HepG2 (cell line): ENCODE results near the gene TASP1. TPM values are rescaled to one million over a fixed set of nuclear protein-coding genes. Genes with fewer than 3 reads are reported as not detected.
A peak's percentile ranks its signal among the peaks of the same experiment; 100 is the strongest.

Experiments used
- ATAC-seq: fragments of 200-7000 bp; cut with Tn5 transposase; 3 replicates; pipeline ENCODE4 v1.9.1; 2020; ENCODE audit warnings: mild to moderate bottlenecking, moderate library complexity
- BruUV-seq: library from RNA; stranded (reverse); fragments of 400-500 nt; replicated peaks from 2 replicates; lab custom pipeline; 2021; lab: Mats Ljungman, UMichigan
- CTCF ChIA-PET: fragments of 300-600 bp; formaldehyde crosslinking; extraction: SDS; loops from one replicate; lab custom pipeline; 2021; ENCODE audit warnings: low total read pairs, inconsistent platforms, low intra/inter-chr PET ratio; lab: Yijun Ruan, JAX
- POLR2A ChIA-PET: fragments of 350-600 bp; sonication (Branson Sonifier 250); formaldehyde crosslinking; loops from one replicate; lab custom pipeline; 2020; ENCODE audit warnings: antibody characterized with exemption, inconsistent platforms; lab: Yijun Ruan, JAX
- DNase-seq: peaks from one replicate; pipeline ENCODE4 v3.0.0-alpha.2; 2015; ENCODE audit warnings: low spot score
- FAIRE-seq: peaks from 3 replicates; lab custom pipeline; 2011; peaks lifted over from hg19 to GRCh38; lab: Jason Lieb, UNC
- H2AFZ ChIP-seq: one replicate; pipeline ENCODE4 v1.6.1; 2011; ENCODE audit warnings: low read length, inconsistent platforms
- H3K27ac ChIP-seq: fragments of 300-600 bp; 3 replicates; pipeline ENCODE4 v1.8.0; 2011; ENCODE audit warnings: mixed run types, mild to moderate bottlenecking, mixed read lengths, low read length, inconsistent platforms; ENCODE audit not compliant: insufficient read depth; ENCODE audit errors: extremely low read length
- H3K27me3 ChIP-seq, 2 experiments: fragments of 200-600 bp in 1 of 2; 2 replicates in 1 of 2; 3 replicates in 1 of 2; pipeline versions ENCODE4 v1.6.0 to v1.8.0; 2011; ENCODE audit warnings: low read length in 2 of 2, mild to moderate bottlenecking in 2 of 2, moderate library complexity in 2 of 2, inconsistent platforms in 1 of 2; ENCODE audit not compliant: insufficient read depth in 2 of 2, control insufficient read depth in 1 of 2
- H3K36me3 ChIP-seq, 2 experiments: fragments of 200-600 bp in 1 of 2; replicated peaks in 1 of 2; 2 replicates in 1 of 2; 3 replicates in 1 of 2; pipeline versions ENCODE4 v1.5.1 to v1.8.0; 2011; ENCODE audit warnings: low read length in 2 of 2, inconsistent platforms in 1 of 2; ENCODE audit not compliant: insufficient read depth in 2 of 2, control insufficient read depth in 1 of 2
- H3K4me1 ChIP-seq: 2 replicates; pipeline ENCODE4 v1.5.1; 2012; ENCODE audit warnings: low read length, inconsistent platforms; ENCODE audit not compliant: insufficient read depth
- H3K4me2 ChIP-seq: 2 replicates; pipeline ENCODE4 v1.6.0; 2011; ENCODE audit warnings: low read depth, low read length, inconsistent platforms
- H3K4me3 ChIP-seq, 3 experiments: fragments of 200-600 bp in 1 of 3; sonication (generic), shearing (Covaris generic) in 1 of 3; replicated peaks in 1 of 3; 2 replicates each; pipeline ENCODE4 v1.5.1; 2011 to 2016; ENCODE audit warnings: low read length in 3 of 3, inconsistent platforms in 2 of 3, low read depth in 2 of 3, mild to moderate bottlenecking in 2 of 3, control low read depth in 1 of 3, mixed read lengths in 1 of 3; ENCODE audit not compliant: insufficient read depth in 1 of 3
- H3K79me2 ChIP-seq: one replicate; pipeline ENCODE4 v1.6.1; 2011; ENCODE audit warnings: low read length, inconsistent platforms; ENCODE audit not compliant: insufficient read depth
- H3K9ac ChIP-seq: 2 replicates; pipeline ENCODE4 v1.6.0; 2011; ENCODE audit warnings: mild to moderate bottlenecking, low read depth, low read length, inconsistent platforms; ENCODE audit not compliant: insufficient read depth
- H3K9me3 ChIP-seq: 2 replicates; pipeline ENCODE4 v1.5.1; 2012; ENCODE audit warnings: mild to moderate bottlenecking, low read length
- H4K20me1 ChIP-seq: 2 replicates; pipeline ENCODE4 v1.6.0; 2011; ENCODE audit warnings: inconsistent platforms, mild to moderate bottlenecking, low read length, moderate library complexity; ENCODE audit not compliant: insufficient read depth
- ELF3 ChIP-seq: IDR thresholded peaks from 2 replicates; pipeline ENCODE4 v1.6.1; 2016; ENCODE audit warnings: missing genetic modification reagents, missing compliant biosample characterization
- ESRRA ChIP-seq: sonication (generic); formaldehyde crosslinking; IDR thresholded peaks from 2 replicates; pipeline ENCODE4 v1.5.1; 2020; ENCODE audit warnings: mild to moderate bottlenecking, low read depth, missing genetic modification reagents
- HCFC1 ChIP-seq: fragments of 150-350 bp; IDR thresholded peaks from 2 replicates; pipeline ENCODE4 v1.6.1; 2014; ENCODE audit warnings: low read depth, low read length
- HDAC1 ChIP-seq: sonication (generic); formaldehyde crosslinking; IDR thresholded peaks from 2 replicates; pipeline ENCODE4 v1.5.1; 2020; ENCODE audit warnings: mild to moderate bottlenecking, missing genetic modification reagents
- KAT2B ChIP-seq: fragments of 150-350 bp; IDR thresholded peaks from 2 replicates; pipeline ENCODE4 v1.6.1; 2014; ENCODE audit warnings: low read depth, low read length, borderline replicate concordance
- NFATC3 ChIP-seq: sonication (generic); formaldehyde crosslinking; IDR thresholded peaks from 2 replicates; pipeline ENCODE4 v1.5.1; 2020; ENCODE audit warnings: mild to moderate bottlenecking, missing genetic modification reagents
- SOX5 ChIP-seq: IDR thresholded peaks from 2 replicates; pipeline ENCODE4 v1.6.1; 2016; ENCODE audit warnings: borderline replicate concordance
- ZFP82 ChIP-seq: sonication (generic); formaldehyde crosslinking; IDR thresholded peaks from 2 replicates; pipeline ENCODE4 v1.5.1; 2020; ENCODE audit warnings: mild to moderate bottlenecking, missing genetic modification reagents, borderline replicate concordance
- ZMAT5 ChIP-seq: sonication (generic); formaldehyde crosslinking; IDR thresholded peaks from 2 replicates; pipeline ENCODE4 v1.5.0; 2020; ENCODE audit warnings: mild to moderate bottlenecking, low read depth, missing genetic modification reagents, borderline replicate concordance
- ZNF704 ChIP-seq: sonication (generic); formaldehyde crosslinking; IDR thresholded peaks from 2 replicates; pipeline ENCODE4 v1.8.1; 2023; ENCODE audit warnings: mild to moderate bottlenecking, inconsistent platforms, moderate library complexity, missing genetic modification reagents, borderline replicate concordance
- in situ Hi-C: cut with HindIII; loops from 2 replicates; pipeline ENCODE4 v1.10.0; 2017; ENCODE audit warnings: low pct_unique_long_range_greater_than_20kb; ENCODE audit not compliant: extremely low pct_ligation_motif_present
- intact Hi-C: fragments of 100-400 bp; cut with micrococcal nuclease; formaldehyde crosslinking; loops from one replicate; pipeline ENCODE4 v1.10.0; 2022; ENCODE audit not compliant: unreplicated experiment
- polyA plus RNA-seq, 8 experiments: library from polyadenylated mRNA; depleted of rRNA in 3 of 8; stranded (reverse) in 7 of 8; unstranded in 1 of 8; fragments of >200 nt; fragmentation: Illumina TruSeq in 4 of 8; extraction: Trizol in 4 of 8; gene quantifications; 2 replicates each; pipeline versions ENCODE4 v1.2.1 to v1.2.3, GENCODE V29; 2011 to 2016; ENCODE audit warnings: low read depth in 4 of 8, missing spikeins in 1 of 8, mixed read lengths in 1 of 8; ENCODE audit not compliant: insufficient read depth in 1 of 8
- total RNA-seq, 5 experiments: library from RNA; depleted of rRNA; stranded (reverse); fragments of >200 nt; fragmentation: Illumina TruSeq; extraction: Trizol; gene quantifications; 2 replicates each; pipeline ENCODE4 v1.2.3, GENCODE V29; 2016; ENCODE audit warnings: low read depth in 1 of 5
- TF ChIP-seq, protein P1 (sequence below): sonication (generic); formaldehyde crosslinking; IDR thresholded peaks from 2 replicates; pipeline ENCODE4 v1.5.1; 2020; ENCODE audit warnings: missing genetic modification reagents, mild to moderate bottlenecking, borderline replicate concordance

TASP1 gene
- total and polyA plus RNA-seq, 2 of the 13 experiments (the other 11 are each of a cell fraction or from before 2014, with no cell fraction given) = 10.0 to 25.2 TPM

GRCh38 chr20:13587370-13587769 is 51.4 kb downstream of the TASP1 start (continued):
- TF ChIP-seq KAT2B (peak; percentile 58; the same call in 1 of the 2 replicates), SOX5 (CRISPR knock-in tag) (peak; percentile 49; the same call in 1 of the 2 replicates), ELF3 (CRISPR knock-in tag) (0 out of 2 replicates have a peak, but pooled peaks have one; percentile 9), HDAC1 (CRISPR knock-in tag) (peak; percentile 50; the same call in 1 of the 2 replicates), NFATC3 (CRISPR knock-in tag) (no peak)
- TF ChIP-seq, all 625 proteins: peak for 19

- no peak overlapping the region for H3K4me2 ChIP-seq
- no peak overlapping the region for H2AFZ ChIP-seq
- ATAC-seq (no peak), FAIRE-seq (no peak), DNase-seq (no peak)
- ChIA-PET POLR2A (no interaction called here), CTCF (no interaction called here)
- H4K20me1 ChIP-seq = no peaks in the 10 kb centered on the region
- no peak overlapping the region for H3K4me3 ChIP-seq
- TF ChIP-seq ZMAT5 (CRISPR knock-in tag) = no peak
- no peak for TF ChIP-seq ESRRA
- 0 out of 2 replicates have a peak, but pooled peaks have one; percentile 28 for TF ChIP-seq ZFP82 (CRISPR knock-in tag)
- no peak for TF ChIP-seq ZNF704 (CRISPR knock-in tag)
- TF ChIP-seq, protein P1, sequence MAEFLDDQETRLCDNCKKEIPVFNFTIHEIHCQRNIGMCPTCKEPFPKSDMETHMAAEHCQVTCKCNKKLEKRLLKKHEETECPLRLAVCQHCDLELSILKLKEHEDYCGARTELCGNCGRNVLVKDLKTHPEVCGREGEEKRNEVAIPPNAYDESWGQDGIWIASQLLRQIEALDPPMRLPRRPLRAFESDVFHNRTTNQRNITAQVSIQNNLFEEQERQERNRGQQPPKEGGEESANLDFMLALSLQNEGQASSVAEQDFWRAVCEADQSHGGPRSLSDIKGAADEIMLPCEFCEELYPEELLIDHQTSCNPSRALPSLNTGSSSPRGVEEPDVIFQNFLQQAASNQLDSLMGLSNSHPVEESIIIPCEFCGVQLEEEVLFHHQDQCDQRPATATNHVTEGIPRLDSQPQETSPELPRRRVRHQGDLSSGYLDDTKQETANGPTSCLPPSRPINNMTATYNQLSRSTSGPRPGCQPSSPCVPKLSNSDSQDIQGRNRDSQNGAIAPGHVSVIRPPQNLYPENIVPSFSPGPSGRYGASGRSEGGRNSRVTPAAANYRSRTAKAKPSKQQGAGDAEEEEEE (CRISPR knock-in tag) = no peak
- no peak for TF ChIP-seq HCFC1
- H3K36me3 ChIP-seq = peaks cover 4 to 8% of the 10 kb centered on the region in 2 experiments; a peak in 4 of 5 replicates
- intact Hi-C loops (no loop called here), in situ Hi-C loops (no loop called here)
- no peak overlapping the region for H3K9ac ChIP-seq
- no peaks in the 10 kb centered on the region for H3K79me2 ChIP-seq
- H3K9me3 ChIP-seq = peaks cover 6% of the 10 kb centered on the region
- H3K27ac ChIP-seq = no peak overlapping the region
- peaks cover 11% of the 10 kb centered on the region for H3K4me1 ChIP-seq
- H3K27me3 ChIP-seq = no peaks in the 10 kb centered on the region
- no TSS peak for BruUV-seq
Measured at GRCh38 chr20:13586133-13586532, 52.6 kb downstream of the TASP1 start.
